Measurements from ENCODE around the gene GATA1. TPM values are rescaled to one million over a fixed set of nuclear protein-coding genes. Genes with fewer than 3 reads are reported as not detected.

Gene GATA1
- polyA plus RNA-seq, 2 of the 4 experiments (the other 2 are of a cell fraction), result not detected

GRCh38 chrX:48741834-48742233, 44.6 kb upstream of the GATA1 start:
- TF ChIP-seq POLR2A (IDR thresholded peaks at IDR 0.05; ENCODE audit: low read length) (no peak), E2F6 (IDR thresholded peaks at IDR 0.05; ENCODE audit: borderline replicate concordance, low read depth) (no peak), SMC3 (IDR thresholded peaks at IDR 0.05) (no peak), ESRRA (IDR thresholded peaks at IDR 0.05; ENCODE audit: borderline replicate concordance, low read length) (no peak), ATOH8 (CRISPR knock-in tag; IDR thresholded peaks at IDR 0.05; ENCODE audit: low read depth) (no peak), ZC3H11A (IDR thresholded peaks at IDR 0.05) (no peak), JUN (IDR thresholded peaks at IDR 0.05) (no peak), NFE2L2 (conservative IDR thresholded peaks at IDR 0.05; ENCODE audit: low read length) (no peak), JUNB (IDR thresholded peaks at IDR 0.05) (no peak), BCL3 (IDR thresholded peaks at IDR 0.05) (no peak)
- Histone ChIP-seq H3K4me3 (no peak overlapping the region), H3K4me1 (peaks cover 6% of the 10 kb centered on the region), H3K27ac (no peak overlapping the region), H3K4me2 (no peak overlapping the region), H3K9me3 (no peaks in the 10 kb centered on the region)
- DNase-seq (ENCODE audit: low read depth in 1 of 2, low spot score in 1 of 2) (no peak), FAIRE-seq (no peak), ATAC-seq (no peak)
- WGBS (ENCODE audit: missing lambda C conversion rate), result 97% methylated on average over 8 of the region's 8 CpGs
- ChIA-PET CTCF (no interaction called here), POLR2A (no interaction called here)

- no peak for TF ChIP-seq MYC (IDR thresholded peaks at IDR 0.05; ENCODE audit: borderline replicate concordance, low read length)
- TF ChIP-seq BHLHE40 (IDR thresholded peaks at IDR 0.05; ENCODE audit: low read depth, low read length), result no peak
- TF ChIP-seq CTCF (IDR thresholded peaks at IDR 0.05), result no peak
- no peak for TF ChIP-seq NFE2L2 (conservative IDR thresholded peaks at IDR 0.05; ENCODE audit: low read length)
- TF ChIP-seq NPAS2 (CRISPR knock-in tag; IDR thresholded peaks at IDR 0.05; ENCODE audit: borderline replicate concordance), result no peak
- no peak for TF ChIP-seq HMGXB4 (CRISPR knock-in tag; IDR thresholded peaks at IDR 0.05; ENCODE audit: borderline replicate concordance)
- TF ChIP-seq PBX3 (IDR thresholded peaks at IDR 0.05), result no peak
- no peak for TF ChIP-seq KDM5A (IDR thresholded peaks at IDR 0.05)
- no peak for TF ChIP-seq REST (IDR thresholded peaks at IDR 0.05)
- no peaks in the 10 kb centered on the region for H3K9me3 ChIP-seq
- no peak for DNase-seq (ENCODE audit: low read depth in 1 of 2, low spot score in 1 of 2)
- no peaks in the 10 kb centered on the region for H3K4me1 ChIP-seq
- CTCF ChIA-PET, result no interaction called here
- no peak for ATAC-seq
- FAIRE-seq, result no peak
- POLR2A ChIA-PET, result no interaction called here
- WGBS (ENCODE audit: missing lambda C conversion rate), result 76% methylated on average over 4 of the region's 4 CpGs
- no peak overlapping the region for H3K4me3 ChIP-seq
- H3K4me2 ChIP-seq, result no peak overlapping the region
- H3K27ac ChIP-seq, result no peak overlapping the region
These were observed 41.2 kb upstream of the GATA1 start for GRCh38 chrX:48745222-48745621.
